ENCODE data around the gene ACTL7B.

- no peak for TF ChIP-seq CTCF (IDR thresholded peaks at IDR 0.05)
- no peak for TF ChIP-seq POLR2A (IDR thresholded peaks at IDR 0.05)
Measured at GRCh38 chr9:108854094-108854493, 1.7 kb downstream of the ACTL7B start.
